ENCODE data around the gene GPX6.

DNA sequence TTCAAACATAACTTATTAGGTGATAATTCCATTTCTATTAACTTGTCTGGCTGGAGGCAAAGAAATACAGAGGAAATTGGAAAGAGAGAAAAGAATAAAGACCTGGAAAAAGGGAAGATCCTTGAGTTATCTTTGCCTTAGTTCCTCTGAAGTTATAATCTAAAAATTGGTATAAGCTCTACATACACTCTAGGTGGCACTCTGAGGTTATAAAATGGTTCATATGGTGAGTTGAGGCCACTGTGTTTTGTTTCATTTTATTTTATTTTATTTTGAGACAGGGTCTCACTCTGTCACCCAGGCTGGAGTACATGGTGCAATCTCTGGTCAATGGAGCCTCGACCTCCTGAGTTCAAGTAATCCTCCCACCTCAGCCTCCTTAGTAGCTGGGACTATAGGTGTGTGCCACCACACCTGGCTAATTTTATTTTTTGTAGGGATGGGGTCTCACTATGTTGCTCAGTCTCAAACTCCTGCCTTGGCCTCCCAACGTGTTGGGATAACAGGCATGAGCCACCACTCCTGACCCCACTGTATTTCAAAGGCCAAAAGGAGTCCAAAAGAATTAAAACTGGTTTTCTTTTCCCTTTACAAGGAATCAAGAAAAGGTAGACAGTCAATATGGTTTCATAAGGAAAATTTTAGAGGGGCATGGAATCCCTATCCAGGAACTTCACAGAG, 19.4 kb downstream of the GPX6 start:
- no peak for TF ChIP-seq POLR2A (IDR thresholded peaks at IDR 0.05)
- TF ChIP-seq, protein P1, sequence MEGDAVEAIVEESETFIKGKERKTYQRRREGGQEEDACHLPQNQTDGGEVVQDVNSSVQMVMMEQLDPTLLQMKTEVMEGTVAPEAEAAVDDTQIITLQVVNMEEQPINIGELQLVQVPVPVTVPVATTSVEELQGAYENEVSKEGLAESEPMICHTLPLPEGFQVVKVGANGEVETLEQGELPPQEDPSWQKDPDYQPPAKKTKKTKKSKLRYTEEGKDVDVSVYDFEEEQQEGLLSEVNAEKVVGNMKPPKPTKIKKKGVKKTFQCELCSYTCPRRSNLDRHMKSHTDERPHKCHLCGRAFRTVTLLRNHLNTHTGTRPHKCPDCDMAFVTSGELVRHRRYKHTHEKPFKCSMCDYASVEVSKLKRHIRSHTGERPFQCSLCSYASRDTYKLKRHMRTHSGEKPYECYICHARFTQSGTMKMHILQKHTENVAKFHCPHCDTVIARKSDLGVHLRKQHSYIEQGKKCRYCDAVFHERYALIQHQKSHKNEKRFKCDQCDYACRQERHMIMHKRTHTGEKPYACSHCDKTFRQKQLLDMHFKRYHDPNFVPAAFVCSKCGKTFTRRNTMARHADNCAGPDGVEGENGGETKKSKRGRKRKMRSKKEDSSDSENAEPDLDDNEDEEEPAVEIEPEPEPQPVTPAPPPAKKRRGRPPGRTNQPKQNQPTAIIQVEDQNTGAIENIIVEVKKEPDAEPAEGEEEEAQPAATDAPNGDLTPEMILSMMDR (IDR thresholded peaks at IDR 0.05), result peak in 1 of 12 donors; percentile 5
